ENCODE results near the gene CDC42BPA.

- TF ChIP-seq FOXK1 (CRISPR knock-in tag; IDR thresholded peaks at IDR 0.05) (no peak), NR1H2 (CRISPR knock-in tag; IDR thresholded peaks at IDR 0.05) (no peak), KAT7 (CRISPR knock-in tag; IDR thresholded peaks at IDR 0.05; ENCODE audit: borderline replicate concordance) (no peak), NFE2L1 (CRISPR knock-in tag; IDR thresholded peaks at IDR 0.05) (no peak), RELA (CRISPR knock-in tag; IDR thresholded peaks at IDR 0.05; ENCODE audit: borderline replicate concordance) (no peak), SP1 (CRISPR knock-in tag; conservative IDR thresholded peaks at IDR 0.05) (no peak), FOXJ3 (CRISPR knock-in tag; IDR thresholded peaks at IDR 0.05; ENCODE audit: borderline replicate concordance) (no peak)
- TF ChIP-seq, protein P1, sequence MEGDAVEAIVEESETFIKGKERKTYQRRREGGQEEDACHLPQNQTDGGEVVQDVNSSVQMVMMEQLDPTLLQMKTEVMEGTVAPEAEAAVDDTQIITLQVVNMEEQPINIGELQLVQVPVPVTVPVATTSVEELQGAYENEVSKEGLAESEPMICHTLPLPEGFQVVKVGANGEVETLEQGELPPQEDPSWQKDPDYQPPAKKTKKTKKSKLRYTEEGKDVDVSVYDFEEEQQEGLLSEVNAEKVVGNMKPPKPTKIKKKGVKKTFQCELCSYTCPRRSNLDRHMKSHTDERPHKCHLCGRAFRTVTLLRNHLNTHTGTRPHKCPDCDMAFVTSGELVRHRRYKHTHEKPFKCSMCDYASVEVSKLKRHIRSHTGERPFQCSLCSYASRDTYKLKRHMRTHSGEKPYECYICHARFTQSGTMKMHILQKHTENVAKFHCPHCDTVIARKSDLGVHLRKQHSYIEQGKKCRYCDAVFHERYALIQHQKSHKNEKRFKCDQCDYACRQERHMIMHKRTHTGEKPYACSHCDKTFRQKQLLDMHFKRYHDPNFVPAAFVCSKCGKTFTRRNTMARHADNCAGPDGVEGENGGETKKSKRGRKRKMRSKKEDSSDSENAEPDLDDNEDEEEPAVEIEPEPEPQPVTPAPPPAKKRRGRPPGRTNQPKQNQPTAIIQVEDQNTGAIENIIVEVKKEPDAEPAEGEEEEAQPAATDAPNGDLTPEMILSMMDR (IDR thresholded peaks at IDR 0.05): no peak
- TF ChIP-seq, protein P2, sequence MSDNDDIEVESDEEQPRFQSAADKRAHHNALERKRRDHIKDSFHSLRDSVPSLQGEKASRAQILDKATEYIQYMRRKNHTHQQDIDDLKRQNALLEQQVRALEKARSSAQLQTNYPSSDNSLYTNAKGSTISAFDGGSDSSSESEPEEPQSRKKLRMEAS (CRISPR knock-in tag; IDR thresholded peaks at IDR 0.05): no peak
These were observed 334.3 kb downstream of the CDC42BPA start for GRCh38 chr1:226983992-226984364.
